Activated CD4-positive, alpha-beta memory T cell treated with anti-CD3 and anti-CD28 coated beads for 36 hours (primary cell): ENCODE results near the gene CDKN1B. TPM values are rescaled to one million over a fixed set of nuclear protein-coding genes. Genes with fewer than 3 reads are reported as not detected.
A peak's percentile ranks its signal among the peaks of the same experiment; 100 is the strongest.

Experiments
- CTCF ChIA-PET: fragments of 350-600 bp; sonication (Branson Sonifier 250); formaldehyde crosslinking; loops from one replicate; lab custom pipeline; 2021; ENCODE audit warnings: antibody characterized with exemption, inconsistent platforms; lab: Charles Lee
- POLR2A ChIA-PET: fragments of 350-600 bp; sonication (Branson Sonifier 250); formaldehyde crosslinking; loops from one replicate; lab custom pipeline; 2021; ENCODE audit warnings: antibody characterized with exemption; lab: Charles Lee
- DNase-seq: peaks from one replicate; pipeline ENCODE4 v3.0.0-alpha.2; 2020
- H3K27ac Mint-ChIP-seq: one replicate; pipeline ENCODE4 v1.8.0; 2021; ENCODE audit warnings: mixed read lengths
- H3K27me3 Mint-ChIP-seq: one replicate; pipeline ENCODE4 v1.8.0; 2021; ENCODE audit warnings: mixed read lengths
- H3K36me3 Mint-ChIP-seq: one replicate; pipeline ENCODE4 v1.8.0; 2021; ENCODE audit warnings: mixed read lengths
- H3K4me1 Mint-ChIP-seq: one replicate; pipeline ENCODE4 v1.8.0; 2021; ENCODE audit warnings: low read depth, mixed read lengths
- H3K4me3 Mint-ChIP-seq: one replicate; pipeline ENCODE4 v1.8.0; 2021; ENCODE audit warnings: mild to moderate bottlenecking, mixed read lengths
- H3K9me3 Mint-ChIP-seq: one replicate; pipeline ENCODE4 v1.8.0; 2021; ENCODE audit warnings: mixed read lengths
- intact Hi-C: fragments of 100-400 bp; cut with micrococcal nuclease; formaldehyde crosslinking; loops from one replicate; pipeline ENCODE4 v1.15.1; 2023
- total RNA-seq, 2 experiments: library from RNA; stranded (reverse); gene quantifications; one replicate each; pipeline ENCODE4 v1.2.3, GENCODE V29; 2021

The CDKN1B gene
- total RNA-seq, 2 experiments from 2014 or later, result 52.4 to 52.8 TPM

- Mint-ChIP-seq H3K36me3 (peaks cover 16% of the 10 kb centered on the region), H3K9me3 (no peaks in the 10 kb centered on the region), H3K4me3 (no peak overlapping the region), H3K27me3 (no peaks in the 10 kb centered on the region), H3K27ac (no peak overlapping the region), H3K4me1 (peaks cover 4% of the 10 kb centered on the region)
- intact Hi-C loops, result no loop called here
- ChIA-PET CTCF (no interaction called here), POLR2A (no interaction called here)
- peak; percentile 31 for DNase-seq
Observed at GRCh38 chr12:12684375-12685106, 32.6 kb upstream of the CDKN1B start.

- no peaks in the 10 kb centered on the region for H3K27me3 Mint-ChIP-seq
- intact Hi-C loops, result no loop called here
- H3K4me3 Mint-ChIP-seq, result no peak overlapping the region
- ChIA-PET CTCF (no interaction called here), POLR2A (no interaction called here)
- H3K4me1 Mint-ChIP-seq, result peaks cover 12% of the 10 kb centered on the region
- no peak for DNase-seq
- no peaks in the 10 kb centered on the region for H3K9me3 Mint-ChIP-seq
- H3K27ac Mint-ChIP-seq, result no peak overlapping the region
- peaks cover 16% of the 10 kb centered on the region for H3K36me3 Mint-ChIP-seq
Observed at GRCh38 chr12:12685305-12685704, 31.9 kb upstream of the CDKN1B start.

DNA sequence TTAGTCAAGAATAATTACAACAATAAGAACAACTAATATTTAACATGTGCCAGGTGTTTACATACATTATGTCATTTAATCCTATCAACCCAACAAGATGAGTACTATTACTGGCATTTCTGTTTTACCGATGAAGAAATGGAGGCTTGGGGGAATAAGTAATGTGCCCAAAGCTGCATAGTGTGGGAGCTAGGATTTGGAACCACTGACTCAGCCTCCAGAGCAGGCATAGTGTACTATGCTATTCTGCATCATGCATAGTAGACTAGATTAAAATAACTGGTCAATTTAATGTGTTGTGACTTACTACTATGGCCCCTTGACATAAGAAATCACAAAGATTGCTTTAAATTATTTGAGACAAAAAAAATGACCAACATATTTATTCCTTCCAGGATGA is 30.7 kb upstream of the CDKN1B start:
- no peak overlapping the region for H3K27ac Mint-ChIP-seq
- H3K4me3 Mint-ChIP-seq, result no peak overlapping the region
- CTCF ChIA-PET, result no interaction called here
- intact Hi-C loops, result no loop called here
- H3K36me3 Mint-ChIP-seq, result peaks cover 19% of the 10 kb centered on the region
- no peaks in the 10 kb centered on the region for H3K9me3 Mint-ChIP-seq
- no peaks in the 10 kb centered on the region for H3K27me3 Mint-ChIP-seq
- H3K4me1 Mint-ChIP-seq, result peaks cover 23% of the 10 kb centered on the region
- no peak for DNase-seq
- POLR2A ChIA-PET, result no interaction called here

- Mint-ChIP-seq H3K9me3 (no peaks in the 10 kb centered on the region), H3K36me3 (peaks cover 21% of the 10 kb centered on the region), H3K4me3 (no peak overlapping the region), H3K4me1 (peaks cover 27% of the 10 kb centered on the region), H3K27ac (no peak overlapping the region), H3K27me3 (no peaks in the 10 kb centered on the region)
- ChIA-PET CTCF (interaction anchor here (1.5 kb wide), 1 partner anchor 42 kb away, joined by 8 read pairs; no protein-coding TSS in a partner anchor), POLR2A (no interaction called here)
- intact Hi-C loops, result no loop called here
- no peak for DNase-seq
Observed at GRCh38 chr12:12686925-12687324, 30.2 kb upstream of the CDKN1B start.

- peak; percentile 58 for DNase-seq
- ChIA-PET CTCF (interaction anchor here (0.9 kb wide), 2 partner anchors 25 to 36 kb away, joined by 3 to 4 read pairs; no protein-coding TSS in a partner anchor), POLR2A (interaction anchor here (0.9 kb wide), 2 partner anchors 31 to 118 kb away, joined by 3 read pairs; no protein-coding TSS in a partner anchor)
- Mint-ChIP-seq H3K4me1 (peaks cover 41% of the 10 kb centered on the region), H3K27me3 (no peaks in the 10 kb centered on the region), H3K36me3 (peaks cover 29% of the 10 kb centered on the region), H3K27ac (peak overlapping the region; percentile 52), H3K9me3 (no peaks in the 10 kb centered on the region), H3K4me3 (no peak overlapping the region)
- intact Hi-C loops, result no loop called here
Observed at GRCh38 chr12:12689647-12690300, 27.4 kb upstream of the CDKN1B start.

GRCh38 chr12:12691549-12691948 is 25.6 kb upstream of the CDKN1B start:
- ChIA-PET CTCF (no interaction called here), POLR2A (no interaction called here)
- H3K27me3 Mint-ChIP-seq, result no peaks in the 10 kb centered on the region
- intact Hi-C loops, result no loop called here
- H3K4me3 Mint-ChIP-seq, result no peak overlapping the region
- no peak for DNase-seq
- H3K9me3 Mint-ChIP-seq, result no peaks in the 10 kb centered on the region
- H3K36me3 Mint-ChIP-seq, result peaks cover 40% of the 10 kb centered on the region
- H3K4me1 Mint-ChIP-seq, result peaks cover 53% of the 10 kb centered on the region
- H3K27ac Mint-ChIP-seq, result peak overlapping the region; percentile 4

- H3K36me3 Mint-ChIP-seq, result peaks cover 35% of the 10 kb centered on the region
- POLR2A ChIA-PET, result interaction anchor here (1.4 to 8.5 kb wide), 3 partner anchors 23 to 48 kb away, joined by 4 to 133 read pairs (median 7); partner anchors contain the start of gene CDKN1B
- H3K9me3 Mint-ChIP-seq, result no peaks in the 10 kb centered on the region
- no peaks in the 10 kb centered on the region for H3K27me3 Mint-ChIP-seq
- H3K4me3 Mint-ChIP-seq, result no peak overlapping the region
- no peak for DNase-seq
- H3K27ac Mint-ChIP-seq, result no peak overlapping the region
- intact Hi-C loops, result no loop called here
- CTCF ChIA-PET, result interaction anchor here (1.0 to 1.5 kb wide), 3 partner anchors 22 to 47 kb away, joined by 3 to 8 read pairs (median 3); no protein-coding TSS in a partner anchor
- peaks cover 70% of the 10 kb centered on the region for H3K4me1 Mint-ChIP-seq
Observed at GRCh38 chr12:12693111-12693671, 24.0 kb upstream of the CDKN1B start.

DNA sequence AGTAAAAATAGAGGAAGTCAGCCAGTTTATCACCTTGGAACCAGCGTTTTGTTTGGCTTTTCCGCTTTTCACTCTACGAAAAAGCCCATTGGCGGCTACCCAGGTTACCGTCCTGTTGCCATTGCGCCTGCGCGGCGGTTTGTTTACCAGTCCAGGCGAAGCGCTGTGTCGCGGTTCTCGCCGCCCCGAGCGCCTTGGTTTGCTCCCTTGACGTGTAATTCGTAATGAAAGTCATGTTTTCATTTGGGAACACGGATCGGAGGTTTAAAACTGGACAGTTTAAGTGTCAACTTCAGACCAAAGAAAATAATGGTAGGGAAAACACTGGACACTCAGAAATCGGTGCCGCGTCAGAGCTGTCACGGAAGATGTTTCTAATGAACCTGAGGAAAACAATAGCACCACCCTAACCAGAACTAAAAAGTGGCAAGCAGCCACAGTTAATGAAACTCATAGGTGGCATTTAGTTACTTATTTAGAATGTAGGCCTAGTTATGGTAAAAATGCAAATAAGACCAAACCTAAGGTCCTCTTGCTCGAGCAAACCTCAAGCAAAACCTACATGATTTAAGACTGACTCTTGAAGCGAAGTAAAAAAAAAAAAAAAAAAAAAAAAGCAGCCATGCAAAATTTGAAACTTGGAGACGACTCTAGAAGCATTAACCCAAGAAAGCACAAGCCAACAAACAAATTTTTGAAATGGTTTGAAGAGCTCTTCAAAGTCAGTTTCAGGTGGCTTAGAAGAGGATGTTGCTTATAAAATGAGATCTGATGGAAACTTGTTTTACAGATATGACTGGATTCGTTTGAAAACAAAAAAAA is 20.4 kb upstream of the CDKN1B start:
- intact Hi-C loops, result loop anchor here (1.0 to 5.0 kb wide), 7 partner anchors 21 to 219 kb away; partner anchors contain the start of genes CDKN1B, CREBL2 and DUSP16
- ChIA-PET POLR2A (interaction anchor here (0.6 to 8.5 kb wide), 18 partner anchors 17 to 339 kb away, joined by 3 to 133 read pairs (median 6); partner anchors contain the start of genes BORCS5, CDKN1B and GPRC5A), CTCF (interaction anchor here (1.0 to 3.3 kb wide), 6 partner anchors 17 to 162 kb away, joined by 3 to 19 read pairs (median 10); partner anchors contain the start of gene CDKN1B)
- no peaks in the 10 kb centered on the region for H3K27me3 Mint-ChIP-seq
- H3K27ac Mint-ChIP-seq, result peak overlapping the region; percentile 98
- peaks cover 65% of the 10 kb centered on the region for H3K4me1 Mint-ChIP-seq
- H3K36me3 Mint-ChIP-seq, result peaks cover 25% of the 10 kb centered on the region
- peak overlapping the region; percentile 92 for H3K4me3 Mint-ChIP-seq
- no peaks in the 10 kb centered on the region for H3K9me3 Mint-ChIP-seq
- DNase-seq, result peak; percentile 92

DNA sequence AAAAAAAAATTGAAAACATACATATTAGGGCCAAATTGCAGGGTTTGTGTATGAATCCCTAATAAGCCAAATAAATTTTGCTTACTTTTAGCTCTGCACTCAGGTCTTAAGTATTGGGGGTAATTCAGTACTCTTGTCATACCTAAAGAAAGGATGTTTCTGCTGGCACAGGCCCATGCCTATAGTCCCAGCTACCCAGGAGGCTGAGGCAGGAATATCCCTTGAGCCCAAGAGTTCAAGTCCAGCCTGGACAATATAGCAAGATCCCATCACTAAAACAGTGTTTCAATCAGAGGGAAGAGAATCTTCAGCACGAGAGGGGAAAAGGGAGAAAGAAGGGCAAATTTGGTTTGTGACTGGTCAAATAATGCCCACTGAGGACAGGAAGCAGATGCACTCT is 17.8 kb upstream of the CDKN1B start:
- POLR2A ChIA-PET, result interaction anchor here (1.5 to 8.5 kb wide), 3 partner anchors 17 to 342 kb away, joined by 5 to 133 read pairs (median 16); partner anchors contain the start of genes BORCS5 and CDKN1B
- peaks cover 66% of the 10 kb centered on the region for H3K4me1 Mint-ChIP-seq
- CTCF ChIA-PET, result interaction anchor here (0.6 to 0.8 kb wide), 2 partner anchors 16 to 37 kb away, joined by 3 read pairs; no protein-coding TSS in a partner anchor

DNA sequence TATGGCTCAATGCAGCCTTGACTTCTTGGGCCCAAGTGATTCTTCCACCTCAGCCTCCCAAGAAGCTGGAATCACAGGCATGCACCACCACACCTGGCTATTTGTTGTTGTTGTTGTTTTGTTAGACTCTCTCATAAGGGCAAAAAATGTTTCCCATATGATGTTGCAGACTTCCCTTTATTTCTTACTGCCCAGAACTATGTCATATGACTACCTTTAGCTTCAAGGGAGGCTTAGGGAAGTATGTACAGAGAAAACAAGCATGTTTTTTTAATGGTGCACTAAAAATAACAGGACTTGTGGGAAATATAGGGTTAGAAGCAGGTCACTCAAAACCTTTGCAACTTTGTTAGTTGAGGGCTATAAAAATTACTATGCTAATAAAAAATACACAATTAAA is 16.9 kb upstream of the CDKN1B start:
- ChIA-PET CTCF (interaction anchor here (0.8 to 0.9 kb wide), 2 partner anchors 14 to 36 kb away, joined by 3 to 4 read pairs; no protein-coding TSS in a partner anchor), POLR2A (interaction anchor here (1.1 to 8.5 kb wide), 2 partner anchors 16 to 36 kb away, joined by 3 to 133 read pairs; partner anchors contain the start of gene CDKN1B)
- H3K36me3 Mint-ChIP-seq, result peaks cover 10% of the 10 kb centered on the region
- no peaks in the 10 kb centered on the region for H3K27me3 Mint-ChIP-seq
- no peak overlapping the region for H3K27ac Mint-ChIP-seq
- H3K4me3 Mint-ChIP-seq, result no peak overlapping the region
- H3K9me3 Mint-ChIP-seq, result no peaks in the 10 kb centered on the region
- H3K4me1 Mint-ChIP-seq, result peaks cover 67% of the 10 kb centered on the region
- intact Hi-C loops, result no loop called here
- DNase-seq, result no peak

More for the DNA sequence above, 17.8 kb upstream of the CDKN1B start:
- Mint-ChIP-seq H3K36me3 (peaks cover 19% of the 10 kb centered on the region), H3K27me3 (no peaks in the 10 kb centered on the region), H3K4me3 (no peak overlapping the region), H3K27ac (peak overlapping the region; percentile 68), H3K9me3 (no peaks in the 10 kb centered on the region)
- DNase-seq, result no peak
- intact Hi-C loops, result loop anchor here (2.0 to 5.0 kb wide), 2 partner anchors 53 to 222 kb away; no protein-coding TSS in a partner anchor

- ChIA-PET POLR2A (interaction anchor here (8.5 kb wide), 1 partner anchor 15 kb away, joined by 133 read pairs; the partner anchor contains the start of gene CDKN1B), CTCF (interaction anchor here (0.7 to 1.1 kb wide), 3 partner anchors 13 to 38 kb away, joined by 3 to 4 read pairs (median 4); no protein-coding TSS in a partner anchor)
- no peaks in the 10 kb centered on the region for H3K27me3 Mint-ChIP-seq
- no peak overlapping the region for H3K27ac Mint-ChIP-seq
- no peak overlapping the region for H3K4me3 Mint-ChIP-seq
- H3K36me3 Mint-ChIP-seq, result peaks cover 4% of the 10 kb centered on the region
- intact Hi-C loops, result no loop called here
- no peaks in the 10 kb centered on the region for H3K9me3 Mint-ChIP-seq
- H3K4me1 Mint-ChIP-seq, result peaks cover 60% of the 10 kb centered on the region
- no peak for DNase-seq
Observed at GRCh38 chr12:12701457-12701856, 15.7 kb upstream of the CDKN1B start.
